Stomach (tissue), 9 donors: ENCODE results near the gene PRR15L. TPM values are rescaled to one million over a fixed set of nuclear protein-coding genes. Genes with fewer than 3 reads are reported as not detected.
A peak's percentile ranks its signal among the peaks of the same experiment; 100 is the strongest.
"Not testable (repeated sequence)": the region's sequence is repeated elsewhere in the genome, so short reads cannot be mapped to it uniquely, and the experiment has no call there.

Source experiments
- DNase-seq, 2 donors: peaks; one replicate each; pipeline versions ENCODE4 v3.0.0 to v3.0.0-alpha.2; 2013 to 2019
- H3K27ac ChIP-seq, 5 donors: fragments of 200-600 bp in 4 of 5; sonication (generic) in 4 of 5; one replicate each; pipeline ENCODE4 v1.5.1; 2013 to 2019; ENCODE audit warnings: mild to moderate bottlenecking in 1 of 5, moderate library complexity in 1 of 5
- H3K27me3 ChIP-seq, 3 donors: fragments of 200-600 bp; sonication (generic); one replicate each; pipeline ENCODE4 v1.5.1; 2017 to 2019; ENCODE audit warnings: mixed run types in 1 of 3
- H3K36me3 ChIP-seq, 4 donors: fragments of 200-600 bp; sonication (generic); 1 replicate in 3 of 4; 2 replicates in 1 of 4; pipeline ENCODE4 v1.5.1; 2016 to 2019
- H3K4me1 ChIP-seq, 4 donors: fragments of 200-600 bp; sonication (generic); one replicate each; pipeline ENCODE4 v1.5.1; 2016 to 2019
- H3K4me3 ChIP-seq, 4 donors: fragments of 200-600 bp; sonication (generic) in 3 of 4; one replicate each; pipeline ENCODE4 v1.5.1; 2016 to 2019; ENCODE audit warnings: mild to moderate bottlenecking in 1 of 4
- H3K9me3 ChIP-seq, 4 donors: fragments of 200-600 bp; sonication (generic); one replicate each; pipeline ENCODE4 v1.5.1; 2016 to 2019
- EP300 ChIP-seq: sonication (generic); formaldehyde crosslinking; IDR thresholded peaks from one replicate; pipeline ENCODE4 v1.6.1; 2017; ENCODE audit warnings: antibody characterized with exemption
- POLR2A ChIP-seq, 4 donors: fragments of 450-650 bp; IDR thresholded peaks; one replicate each; pipeline ENCODE4 v1.6.1; 2016; ENCODE audit warnings: antibody characterized with exemption in 4 of 4, control low read depth in 2 of 4, mild to moderate bottlenecking in 1 of 4, moderate library complexity in 1 of 4
- POLR2AphosphoS5 ChIP-seq, 3 donors: sonication (generic); formaldehyde crosslinking; IDR thresholded peaks; one replicate each; pipeline ENCODE4 v1.6.1; 2016; ENCODE audit warnings: antibody characterized with exemption in 3 of 3
- WGBS, 5 donors: extraction: QIAGEN DNeasy Blood & Tissue Kit in 3 of 5; methylation state at CpG; one replicate each; pipeline versions ENCODE4 v1.1.5 to v1.1.7; 2013 to 2018; 5-methylcytosine and 5-hydroxymethylcytosine counted together
- intact Hi-C: fragments of 100-400 bp; cut with DNase I; formaldehyde crosslinking; loops from one replicate; pipeline ENCODE4 v1.15.1; 2023; ENCODE audit warnings: low total_unique reads
- polyA plus RNA-seq, 3 donors: library from polyadenylated mRNA; stranded (reverse); fragments of 200-250 nt; gene quantifications; one replicate each; pipeline ENCODE4 v1.2.3, GENCODE V29; 2013
- total RNA-seq, 5 donors: library from RNA; depleted of rRNA; stranded (reverse); fragments of >200 nt; gene quantifications; one replicate each; pipeline versions ENCODE4 v1.1.0 to v1.2.3, GENCODE V29; 2014 to 2016
- TF ChIP-seq, protein P1 (sequence below), 7 experiments: fragments of 450-650 bp in 4 of 7; fragments of 200-600 bp in 3 of 7; sonication (generic) in 3 of 7; IDR thresholded peaks; one replicate each; pipeline ENCODE4 v1.5.1; 2016 to 2019; ENCODE audit warnings: antibody characterized with exemption in 7 of 7, control low read depth in 2 of 7, mild to moderate bottlenecking in 1 of 7
- donor health status: healthy with polysubstance abuse.
- donor health status: Bipolar disorder and iron deficiency.
- donor health status: healthy.

The PRR15L gene
- total and polyA plus RNA-seq, 8 donors: 23.9 to 102 (median 74.7) TPM

DNA sequence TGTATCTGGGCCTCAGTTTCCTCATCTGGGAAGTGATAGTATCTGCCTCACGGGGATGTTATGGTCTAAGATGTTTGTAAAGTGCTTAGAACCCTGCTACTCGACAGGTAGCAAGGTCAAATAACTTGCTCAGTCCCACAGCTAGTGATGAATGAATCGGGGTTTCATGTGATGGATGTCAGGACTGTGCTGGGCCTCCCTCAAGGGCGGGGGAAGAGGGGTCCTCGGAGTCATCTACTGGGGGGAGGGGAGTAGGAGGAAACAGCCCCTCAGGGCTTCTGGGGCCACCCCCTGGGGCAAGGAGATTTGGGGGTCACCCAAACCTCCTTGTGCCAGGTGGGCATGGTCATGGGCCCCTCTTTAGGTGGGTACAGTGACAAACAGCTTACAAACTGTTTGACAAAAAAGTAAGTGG, 15.6 kb downstream of the PRR15L start:
- peaks cover 6 to 31% (median 23%) of the 10 kb centered on the region in 4 donors for H3K36me3 ChIP-seq
- H3K9me3 ChIP-seq: no peaks in the 10 kb centered on the region
- DNase-seq: no peak
- TF ChIP-seq POLR2AphosphoS5 (IDR thresholded peaks at IDR 0.05) (no peak), POLR2A (IDR thresholded peaks at IDR 0.05) (no peak), EP300 (no peak)
- TF ChIP-seq, protein P1, sequence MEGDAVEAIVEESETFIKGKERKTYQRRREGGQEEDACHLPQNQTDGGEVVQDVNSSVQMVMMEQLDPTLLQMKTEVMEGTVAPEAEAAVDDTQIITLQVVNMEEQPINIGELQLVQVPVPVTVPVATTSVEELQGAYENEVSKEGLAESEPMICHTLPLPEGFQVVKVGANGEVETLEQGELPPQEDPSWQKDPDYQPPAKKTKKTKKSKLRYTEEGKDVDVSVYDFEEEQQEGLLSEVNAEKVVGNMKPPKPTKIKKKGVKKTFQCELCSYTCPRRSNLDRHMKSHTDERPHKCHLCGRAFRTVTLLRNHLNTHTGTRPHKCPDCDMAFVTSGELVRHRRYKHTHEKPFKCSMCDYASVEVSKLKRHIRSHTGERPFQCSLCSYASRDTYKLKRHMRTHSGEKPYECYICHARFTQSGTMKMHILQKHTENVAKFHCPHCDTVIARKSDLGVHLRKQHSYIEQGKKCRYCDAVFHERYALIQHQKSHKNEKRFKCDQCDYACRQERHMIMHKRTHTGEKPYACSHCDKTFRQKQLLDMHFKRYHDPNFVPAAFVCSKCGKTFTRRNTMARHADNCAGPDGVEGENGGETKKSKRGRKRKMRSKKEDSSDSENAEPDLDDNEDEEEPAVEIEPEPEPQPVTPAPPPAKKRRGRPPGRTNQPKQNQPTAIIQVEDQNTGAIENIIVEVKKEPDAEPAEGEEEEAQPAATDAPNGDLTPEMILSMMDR (IDR thresholded peaks at IDR 0.05): no peak
- peak overlapping the region; percentile 75 to 83 (median 82) for H3K4me3 ChIP-seq
- intact Hi-C loops: no loop called here
- H3K4me1 ChIP-seq: peaks cover 34 to 63% (median 48%) of the 10 kb centered on the region in 4 donors
- peak overlapping the region; percentile 87 to 90 (median 89) for H3K27ac ChIP-seq
- no peaks in the 10 kb centered on the region for H3K27me3 ChIP-seq
- 3 to 13% (median 6%) methylated on average over 5 of the region's 5 CpGs for WGBS, 5 donors

DNA sequence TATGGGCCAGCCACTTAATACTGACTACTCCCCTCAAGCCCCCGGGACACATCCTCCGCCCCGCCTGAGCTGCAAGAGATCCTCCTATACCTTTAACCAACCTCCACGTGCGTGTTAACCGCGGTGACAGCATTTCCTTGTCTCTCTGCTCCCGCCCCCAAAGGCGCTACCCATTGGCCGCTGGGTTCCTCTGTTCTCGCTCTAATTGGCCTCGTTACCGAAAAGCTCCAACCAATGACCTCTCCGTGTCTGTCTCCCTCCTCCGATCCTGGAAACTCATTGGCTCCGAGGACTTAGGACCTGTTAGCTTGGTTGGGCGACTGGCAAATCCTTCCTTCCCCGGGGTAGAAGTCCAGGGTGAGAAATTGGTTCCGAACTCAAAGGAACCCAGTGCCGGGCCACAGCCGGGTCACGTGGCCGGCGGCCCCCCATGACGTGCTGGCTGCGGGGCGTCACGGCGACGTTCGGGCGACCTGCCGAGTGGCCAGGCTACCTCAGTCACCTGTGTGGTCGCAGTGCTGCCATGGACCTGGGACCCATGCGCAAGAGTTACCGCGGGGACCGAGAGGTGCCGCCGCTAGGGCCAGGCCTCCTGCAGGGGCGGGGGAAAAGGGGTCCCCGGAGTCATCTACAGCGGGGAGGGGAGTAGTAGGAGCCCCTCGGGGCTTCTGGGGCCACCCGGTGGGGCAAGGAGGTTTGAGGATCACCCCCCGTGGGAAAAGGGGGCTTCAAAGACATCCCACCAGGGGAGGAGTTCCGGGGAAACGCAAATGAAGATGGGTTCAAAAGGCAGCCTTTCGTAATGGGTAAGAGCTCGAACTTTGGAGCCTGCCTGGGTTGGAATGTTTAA, 16.2 kb downstream of the PRR15L start, which contains the start of gene PNPO:
TSS of gene PNPO (plus strand) at position 326 of the 850 bp plus-strand sequence. CDS start at position 431, 105 bp downstream.
- TF ChIP-seq POLR2AphosphoS5 (IDR thresholded peaks at IDR 0.05) (peak; percentile 8 to 75 (median 74)), POLR2A (IDR thresholded peaks at IDR 0.05) (no peak)
- TF ChIP-seq, protein P1 (IDR thresholded peaks at IDR 0.05): peak in 1 of 7 experiments; percentile 21
- Histone ChIP-seq H3K36me3 (peaks cover 6 to 29% (median 21%) of the 10 kb centered on the region in 4 donors), H3K4me3 (peak within 1 kb of the TSS; percentile 75 to 83 (median 82)), H3K9me3 (no peaks in the 10 kb centered on the region), H3K27ac (peak within 1 kb of the TSS; percentile 87 to 90 (median 89)), H3K27me3 (no peaks in the 10 kb centered on the region), H3K4me1 (peaks cover 31 to 58% (median 45%) of the 10 kb centered on the region in 4 donors)
- 0 to 4% (median 1%) methylated on average over 24 to 50 of the region's 50 CpGs for WGBS, 5 donors
- intact Hi-C loops: no loop called here
- DNase-seq: peak; percentile 95 to 98

GRCh38 chr17:47937941-47938340, 19.7 kb downstream of the PRR15L start:
- H3K27ac ChIP-seq: no peak overlapping the region
- 82 to 92% (median 86%) methylated on average over 5 of the region's 5 CpGs for WGBS, 5 donors
- TF ChIP-seq POLR2A (IDR thresholded peaks at IDR 0.05): no peak
- no peak for TF ChIP-seq EP300
- TF ChIP-seq, protein P1 (IDR thresholded peaks at IDR 0.05): no peak
- TF ChIP-seq POLR2AphosphoS5 (IDR thresholded peaks at IDR 0.05): no peak
- no peaks in the 10 kb centered on the region for H3K9me3 ChIP-seq
- no peak overlapping the region for H3K4me3 ChIP-seq
- intact Hi-C loops: no loop called here
- no peaks in the 10 kb centered on the region for H3K27me3 ChIP-seq
- peaks cover 18 to 32% (median 23%) of the 10 kb centered on the region in 4 donors for H3K4me1 ChIP-seq
- DNase-seq: no peak
- no peaks in the 10 kb centered on the region for H3K36me3 ChIP-seq

DNA sequence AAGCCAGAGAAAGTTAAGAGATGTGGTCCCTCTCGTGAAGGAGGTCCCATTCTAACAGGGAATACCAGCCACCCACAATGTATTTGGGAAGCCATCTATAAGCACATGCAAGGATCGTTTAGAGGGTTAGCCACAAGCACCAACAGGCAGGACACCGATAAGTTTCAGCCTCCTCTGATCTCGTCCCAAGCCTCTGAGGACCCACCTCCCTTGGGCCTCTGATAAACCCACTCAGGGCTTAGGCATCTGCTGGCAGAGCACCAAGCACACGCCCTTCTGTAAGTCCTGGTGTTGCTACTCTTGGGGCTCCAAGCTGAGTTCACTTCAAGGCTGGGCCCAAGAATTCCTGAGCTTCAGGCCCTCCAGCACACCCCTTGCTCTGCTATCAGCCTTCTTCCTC, 21.7 kb downstream of the PRR15L start:
- TF ChIP-seq, protein P1 (IDR thresholded peaks at IDR 0.05): no peak
- TF ChIP-seq EP300 (no peak), POLR2A (IDR thresholded peaks at IDR 0.05) (no peak), POLR2AphosphoS5 (IDR thresholded peaks at IDR 0.05) (no peak)
- Histone ChIP-seq H3K36me3 (peaks cover 0 to 2% (median 0%) of the 10 kb centered on the region in 4 donors), H3K9me3 (no peaks in the 10 kb centered on the region), H3K4me1 (peaks cover 6 to 17% (median 10%) of the 10 kb centered on the region in 4 donors), H3K27me3 (no peaks in the 10 kb centered on the region), H3K4me3 (no peak overlapping the region), H3K27ac (no peak overlapping the region)
- DNase-seq: peak in 1 of 2 donors; percentile 57
- intact Hi-C loops: no loop called here
- WGBS, 5 donors: 43 to 61% (median 51%) methylated on average over 4 to 5 of the region's 5 CpGs

GRCh38 chr17:47935468-47935867, 22.2 kb downstream of the PRR15L start:
- H3K4me3 ChIP-seq, H3K27me3 ChIP-seq, H3K9me3 ChIP-seq, H3K36me3 ChIP-seq, intact Hi-C loops, DNase-seq, H3K27ac ChIP-seq: not testable (repeated sequence)
- WGBS, 5 donors: 77 to 84% (median 80%) methylated on average over 3 of the region's 3 CpGs
- H3K4me1 ChIP-seq: peaks cover 1 to 12% (median 5%) of the 10 kb centered on the region in 4 donors
